BJ (cell line): Measurements from ENCODE around the gene GNG13. TPM values are rescaled to one million over a fixed set of nuclear protein-coding genes. Genes with fewer than 3 reads are reported as not detected.

Source experiments
- CTCF ChIA-PET: fragments of 350-600 bp; formaldehyde crosslinking; extraction: SDS; loops from one replicate; lab custom pipeline; 2021; ENCODE audit warnings: antibody characterized with exemption, inconsistent platforms; lab: Yijun Ruan, JAX
- POLR2A ChIA-PET: fragments of 300-600 bp; sonication (Branson Sonifier 250); formaldehyde crosslinking; extraction: SDS; loops from one replicate; lab custom pipeline; 2021; ENCODE audit warnings: antibody characterized with exemption; lab: Charles Lee
- DNase-seq: peaks from one replicate; pipeline ENCODE4 v3.0.0-alpha.2; 2011; ENCODE audit warnings: low read depth
- H3K27me3 ChIP-seq: 2 replicates; pipeline ENCODE4 v1.6.0; 2011; ENCODE audit warnings: low read length; ENCODE audit not compliant: control insufficient read depth, insufficient read depth
- H3K36me3 ChIP-seq: 2 replicates; pipeline ENCODE4 v1.5.1; 2011; ENCODE audit warnings: low read length; ENCODE audit not compliant: control insufficient read depth, insufficient read depth
- H3K4me3 ChIP-seq: 2 replicates; pipeline ENCODE4 v1.5.1; 2011; ENCODE audit warnings: low read depth, mild to moderate bottlenecking, control low read depth, low read length
- CTCF ChIP-seq: IDR thresholded peaks from 2 replicates; pipeline ENCODE4 v1.5.1; 2011; ENCODE audit warnings: low read depth, mild to moderate bottlenecking, control low read depth, inconsistent platforms, low read length, moderate library complexity; ENCODE audit not compliant: insufficient read depth
- polyA plus RNA-seq: library from polyadenylated mRNA; depleted of rRNA; stranded (reverse); fragments of >200 nt; gene quantifications from 2 replicates; pipeline ENCODE4 v1.2.3, GENCODE V29; 2011

The GNG13 gene
- polyA plus RNA-seq, 1 experiment, result not detected

- CTCF ChIA-PET, result interaction anchor here (7.8 kb wide), 1 partner anchor 76 kb away, joined by 120 read pairs; the partner anchor contains the start of gene METRN
- H3K27me3 ChIP-seq, result no peaks in the 10 kb centered on the region
- POLR2A ChIA-PET, result no interaction called here
- no peak for DNase-seq
- TF ChIP-seq CTCF, result no peak
- H3K36me3 ChIP-seq, result peaks cover 11% of the 10 kb centered on the region
- no peak overlapping the region for H3K4me3 ChIP-seq
These were observed 10.4 kb downstream of the GNG13 start for GRCh38 chr16:790086-790485.

- POLR2A ChIA-PET, result no interaction called here
- CTCF ChIA-PET, result interaction anchor here (7.8 kb wide), 1 partner anchor 75 kb away, joined by 120 read pairs; the partner anchor contains the start of gene METRN
These were observed 11.2 kb downstream of the GNG13 start for GRCh38 chr16:789191-789850.

GRCh38 chr16:788399-789126, 12.0 kb downstream of the GNG13 start, which contains the start of gene CHTF18:
CHTF18 (plus strand) TSS chr16:788620; CDS start chr16:788685, 65 bp downstream.
- peak; percentile 35 for DNase-seq
- Histone ChIP-seq H3K27me3 (no peaks in the 10 kb centered on the region), H3K36me3 (peaks cover 11% of the 10 kb centered on the region), H3K4me3 (peak within 1 kb of the TSS; percentile 96)
- CTCF ChIA-PET, result interaction anchor here (0.9 to 7.8 kb wide), 4 partner anchors 61 to 269 kb away, joined by 3 to 120 read pairs (median 4); partner anchors contain the start of gene METRN
- TF ChIP-seq CTCF, result no peak
- POLR2A ChIA-PET, result interaction anchor here (0.5 kb wide), 1 partner anchor 84 kb away, joined by 4 read pairs; no protein-coding TSS in a partner anchor

More at GRCh38 chr16:789191-789850, 11.2 kb downstream of the GNG13 start:
- no peak for DNase-seq
- Histone ChIP-seq H3K36me3 (peaks cover 11% of the 10 kb centered on the region), H3K27me3 (no peaks in the 10 kb centered on the region), H3K4me3 (peak overlapping the region; percentile 94)
- TF ChIP-seq CTCF, result no peak

GRCh38 chr16:787978-788398, 12.5 kb downstream of the GNG13 start, which contains the start of gene RPUSD1:
RPUSD1 (minus strand) TSS chr16:788381; CDS start chr16:787737, 644 bp downstream.
- H3K36me3 ChIP-seq, result peaks cover 11% of the 10 kb centered on the region
- no peak for TF ChIP-seq CTCF
- DNase-seq, result no peak
- no peaks in the 10 kb centered on the region for H3K27me3 ChIP-seq
- POLR2A ChIA-PET, result interaction anchor here (0.5 kb wide), 1 partner anchor 84 kb away, joined by 4 read pairs; no protein-coding TSS in a partner anchor
- CTCF ChIA-PET, result interaction anchor here (0.9 to 7.8 kb wide), 4 partner anchors 60 to 269 kb away, joined by 3 to 120 read pairs (median 4); partner anchors contain the start of gene METRN
- peak within 1 kb of the TSS; percentile 96 for H3K4me3 ChIP-seq
